Measurements from ENCODE around the gene RAB29.
"Not testable (repeated sequence)": the region's sequence is repeated elsewhere in the genome, so short reads cannot be mapped to it uniquely, and the experiment has no call there.

The RAB29 gene

DNA sequence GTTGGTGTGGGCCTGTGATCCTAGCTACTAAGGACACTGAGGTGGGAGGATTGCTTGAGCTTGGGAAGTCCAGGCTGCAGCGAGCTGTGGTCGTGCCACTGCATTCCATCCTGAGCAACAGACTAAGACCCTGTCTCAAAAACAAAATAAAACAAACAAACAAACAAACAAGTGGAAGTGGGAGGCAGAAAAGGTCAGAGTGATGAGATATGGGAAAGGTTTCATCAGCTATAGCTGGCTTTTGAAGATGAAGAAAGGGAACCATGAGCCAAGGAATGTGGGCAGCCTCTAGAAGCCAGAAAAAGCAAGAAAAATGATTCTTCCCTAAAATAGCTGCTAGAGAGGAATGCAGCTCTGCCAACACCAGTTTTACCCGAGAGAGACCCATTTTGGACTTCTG, 14.7 kb downstream of the RAB29 start:
- no peak for DNase-seq

GRCh38 chr1:205756552-205756951, 18.7 kb downstream of the RAB29 start:
- no peak for DNase-seq

GRCh38 chr1:205754857-205755256, 20.4 kb downstream of the RAB29 start:
- no peak for DNase-seq

GRCh38 chr1:205751036-205751651, 24.1 kb downstream of the RAB29 start:
- DNase-seq: no peak

- peak; percentile 100 for DNase-seq
These were observed 24.9 kb downstream of the RAB29 start, which contains the start of gene NUCKS1 for GRCh38 chr1:205750138-205751035. Gene NUCKS1, minus strand, starts transcription at chr1:205750182. Its CDS starts 209 bp downstream, at chr1:205749973.

DNA sequence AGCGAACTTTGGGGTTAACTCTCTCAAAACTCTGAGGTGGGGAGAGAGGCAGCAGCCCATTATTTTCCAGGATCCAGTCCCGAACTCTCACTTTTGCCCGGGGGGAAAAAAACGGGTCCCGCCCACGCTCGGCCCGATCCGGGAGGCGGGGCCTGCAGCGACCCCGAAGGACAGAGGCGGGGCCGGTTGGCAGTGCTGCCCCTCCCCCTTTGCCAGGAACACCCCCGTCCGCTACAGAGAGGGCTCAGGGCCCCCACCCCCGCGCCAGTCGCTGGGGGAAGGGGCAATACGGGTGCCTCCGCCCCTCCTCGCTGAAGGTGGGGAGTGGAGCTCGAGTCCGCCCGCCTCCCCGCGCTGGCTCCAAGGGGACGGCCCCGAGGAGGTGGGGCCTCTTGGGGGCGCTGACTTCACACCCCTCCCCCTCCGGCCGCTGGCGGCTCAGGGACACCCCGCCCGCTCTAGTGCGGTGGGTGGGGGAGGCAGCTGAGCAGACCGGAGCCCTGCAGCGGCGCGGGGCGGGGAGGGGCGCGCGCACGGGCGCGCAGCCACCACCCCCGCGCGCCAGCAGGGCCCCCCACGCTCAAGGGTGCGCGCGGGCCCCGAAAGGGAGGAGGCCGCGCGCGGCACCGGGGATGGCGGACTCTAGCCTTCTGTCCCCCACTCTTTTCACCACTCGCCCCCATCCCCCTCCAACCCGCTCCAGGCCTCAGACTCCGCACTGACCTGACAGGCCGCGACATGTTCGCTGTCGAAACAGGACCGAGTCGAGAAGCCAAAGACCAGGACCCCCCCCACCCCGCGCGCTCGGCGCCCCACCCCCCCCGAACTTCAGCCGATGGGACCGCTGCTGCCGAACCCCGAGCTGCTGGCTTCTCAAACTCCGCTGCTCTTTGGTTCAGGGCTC, 25.8 kb downstream of the RAB29 start:
- DNase-seq: peak; percentile 96

DNA sequence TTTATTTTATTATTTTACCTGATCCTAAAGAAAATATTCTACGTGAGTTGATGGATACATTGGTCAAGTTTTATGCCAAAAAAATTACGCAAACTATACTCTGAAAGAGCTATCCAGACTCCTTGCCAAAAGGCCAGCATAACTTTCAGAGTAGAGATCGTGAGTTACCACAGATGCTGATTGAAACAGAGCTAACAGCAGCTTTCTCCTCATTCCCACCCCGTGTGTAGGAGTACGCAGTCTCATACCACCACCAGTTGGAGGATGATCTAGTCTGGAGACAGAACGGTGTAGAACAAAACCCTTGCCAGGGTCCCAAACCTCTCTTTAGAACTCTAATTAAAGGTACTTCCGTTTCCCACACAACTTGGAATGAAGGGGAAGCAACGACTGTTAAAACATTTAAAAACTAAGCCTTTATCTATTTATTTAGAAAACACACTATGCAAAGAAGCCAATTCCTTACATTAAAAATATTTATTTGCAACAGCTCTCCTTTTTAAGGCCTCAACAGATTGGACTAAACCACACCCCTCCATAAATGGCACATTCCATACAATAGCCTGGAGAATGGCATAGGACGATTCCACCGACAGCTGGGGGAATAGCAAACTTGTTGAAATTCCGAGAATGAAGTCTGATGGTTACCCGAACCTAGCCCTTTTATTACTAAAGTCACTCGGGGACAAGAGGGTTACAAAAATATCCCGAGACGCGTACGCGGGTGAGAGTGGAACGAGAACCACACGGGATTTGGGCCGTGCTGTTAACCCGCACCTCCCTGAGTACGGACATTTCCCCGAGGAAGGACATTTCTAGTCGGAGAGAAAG, 26.7 kb downstream of the RAB29 start:
- peak; percentile 56 for DNase-seq

- DNase-seq: no peak
These were observed 28.4 kb downstream of the RAB29 start for GRCh38 chr1:205746757-205747412.

DNA sequence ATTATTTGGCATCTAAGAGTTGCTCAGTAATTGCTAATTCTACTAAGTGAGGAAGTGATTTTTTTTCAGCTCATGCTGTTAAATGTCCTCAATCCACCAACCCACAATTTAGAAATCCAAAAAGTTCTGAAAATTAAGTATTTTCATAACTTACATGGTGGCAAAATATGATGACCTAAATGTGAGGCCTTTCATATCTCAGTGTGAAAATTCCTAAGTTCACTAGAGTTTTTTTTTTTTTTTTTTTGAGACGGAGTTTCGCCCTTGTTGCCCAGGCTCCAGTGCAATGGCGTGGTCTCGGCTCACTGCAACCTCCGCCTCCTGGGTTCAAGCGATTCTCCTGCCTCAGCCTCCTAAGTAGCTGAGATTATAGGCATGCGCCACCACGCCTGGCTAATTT, 30.9 kb downstream of the RAB29 start:
- no peak for DNase-seq

GRCh38 chr1:205743977-205744376, 31.3 kb downstream of the RAB29 start:
- no peak for DNase-seq

DNA sequence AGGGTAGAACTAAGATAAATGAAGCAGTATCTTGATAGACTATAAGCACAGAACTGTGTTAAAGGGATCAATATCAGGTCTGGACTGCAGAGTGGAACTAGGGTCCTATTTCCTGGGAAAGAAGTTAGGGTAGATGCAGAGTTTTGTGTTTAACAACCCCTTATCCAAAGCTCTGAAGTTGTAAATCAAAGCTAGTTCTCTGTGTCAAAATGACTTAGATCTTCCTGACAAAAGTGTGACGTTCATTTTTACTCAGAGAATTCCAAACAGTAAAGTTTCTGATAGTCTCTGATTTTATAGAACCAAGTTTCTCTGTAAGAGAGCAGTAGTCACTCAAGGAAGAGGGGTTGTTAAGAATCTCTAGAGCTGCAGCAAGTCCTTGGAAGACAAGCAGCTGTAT, 33.6 kb downstream of the RAB29 start:
- DNase-seq: no peak

DNA sequence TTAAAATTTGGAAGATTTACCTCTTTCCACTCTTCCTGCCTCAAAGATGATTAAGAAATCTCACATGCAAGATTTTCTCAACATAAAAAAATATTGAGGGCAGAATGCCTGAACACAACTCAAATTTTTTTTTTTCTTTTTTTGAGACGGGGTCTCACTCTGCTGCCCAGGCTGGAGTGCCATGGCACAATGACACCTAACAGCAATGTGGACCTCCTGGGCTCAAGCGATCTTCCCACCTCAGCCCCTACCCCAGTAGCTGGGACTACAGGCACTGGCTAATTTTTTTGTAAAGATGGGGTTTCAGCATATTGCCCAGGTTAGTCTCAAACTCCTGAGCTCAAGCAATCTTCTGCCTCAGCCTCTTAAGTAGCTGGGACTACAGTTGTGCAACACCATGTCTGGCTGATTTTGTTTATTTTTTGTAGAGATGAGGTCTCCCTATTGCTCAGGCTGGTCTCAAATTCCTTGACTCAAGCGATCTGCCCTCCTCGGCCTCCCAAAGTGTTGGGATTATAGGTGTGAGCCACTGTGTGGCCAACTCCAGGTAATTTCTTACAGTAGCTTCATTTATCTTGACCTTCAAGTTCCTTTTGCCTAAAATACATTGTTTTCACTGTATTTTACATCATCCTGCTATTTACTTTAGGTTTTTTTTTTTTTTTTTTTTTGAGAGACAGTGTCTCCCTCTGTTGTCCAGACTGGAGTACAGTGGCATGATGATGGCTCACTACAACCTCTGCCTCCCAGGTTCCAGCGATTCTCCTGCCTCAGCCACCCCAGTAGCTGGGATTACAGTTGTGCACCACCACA, 35.7 kb downstream of the RAB29 start:
- no peak for DNase-seq

DNA sequence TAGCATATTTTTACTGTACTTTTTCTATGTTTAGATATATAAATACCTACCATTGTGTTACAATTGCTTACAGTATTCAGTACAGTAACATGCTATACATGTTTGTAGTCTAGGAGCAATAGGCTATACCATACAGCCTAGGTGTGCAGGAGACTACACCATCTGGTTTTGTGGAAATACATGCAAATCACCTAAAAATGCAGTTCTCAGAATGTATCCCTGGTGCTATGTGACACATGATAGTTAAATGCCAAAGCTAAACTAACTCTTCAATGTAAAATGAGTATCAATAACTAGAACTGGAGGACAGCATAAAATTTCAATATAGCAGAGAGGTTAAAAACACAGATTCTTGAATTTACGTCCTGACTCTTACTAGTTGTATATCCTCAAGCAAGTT, 40.1 kb downstream of the RAB29 start:
- DNase-seq: no peak

- DNase-seq: no peak
These were observed 41.7 kb downstream of the RAB29 start for GRCh38 chr1:205733438-205734175.

DNA sequence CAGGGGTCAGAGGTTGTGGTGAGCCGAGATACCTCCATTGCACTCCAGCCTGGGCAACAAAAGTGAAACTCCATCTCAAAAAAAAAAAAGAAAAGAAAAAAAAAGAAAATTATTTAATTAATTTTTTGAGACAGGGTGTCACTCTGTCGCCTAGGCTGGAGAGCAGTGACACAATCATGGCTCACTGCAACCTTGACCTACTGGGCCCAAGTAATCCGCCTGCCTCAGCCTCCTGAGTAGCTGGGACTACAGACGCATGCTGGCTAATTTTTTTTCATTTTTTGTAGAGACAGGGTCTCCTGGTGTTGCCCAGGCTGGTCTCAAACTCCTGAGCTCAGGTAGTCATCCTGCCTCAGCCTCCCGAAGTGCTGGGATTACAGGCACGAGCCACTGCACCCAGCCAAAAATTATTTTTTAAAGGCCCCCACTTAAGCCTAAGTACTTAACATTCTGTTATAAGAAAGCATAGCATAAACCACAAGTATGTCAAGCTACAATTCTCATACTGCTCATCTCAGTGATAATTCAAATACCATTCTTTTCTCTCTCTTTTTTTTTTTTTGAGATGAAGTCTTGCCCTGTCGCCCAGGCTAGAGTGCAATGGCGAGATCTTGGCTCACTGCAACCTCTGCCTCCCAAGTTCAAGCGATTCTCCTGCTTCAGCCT, 45.2 kb downstream of the RAB29 start:
- no peak for DNase-seq

- DNase-seq: no peak
These were observed 48.6 kb downstream of the RAB29 start for GRCh38 chr1:205726619-205727125.

- DNase-seq: no peak
These were observed 49.8 kb downstream of the RAB29 start for GRCh38 chr1:205725514-205725913.

GRCh38 chr1:205720740-205721139, 54.5 kb downstream of the RAB29 start:
- not testable (repeated sequence) for DNase-seq

DNA sequence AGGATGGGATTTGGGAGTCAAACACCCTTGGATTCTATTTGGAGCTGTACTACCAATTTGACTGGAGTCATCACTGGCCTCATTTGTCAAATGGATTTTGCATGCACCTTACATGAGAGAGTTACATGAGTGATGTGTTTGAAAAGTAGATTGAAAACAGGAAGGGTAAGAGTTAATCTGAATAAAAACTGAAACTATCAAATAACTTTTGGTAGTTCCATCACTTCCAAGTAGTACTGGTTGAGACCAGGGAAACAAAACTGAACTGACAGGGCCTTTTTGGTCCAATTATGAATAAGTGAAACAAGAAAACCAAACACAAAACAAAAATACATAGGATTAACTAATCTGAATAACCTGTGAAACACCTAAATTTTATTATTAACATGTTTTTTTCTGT, 55.5 kb downstream of the RAB29 start:
- DNase-seq: no peak

Measured in NCI-H446 treated with DMSO at 0.1 percent for 48 hours (cell line).